SKM-1 treated with dmso at 0.1 percent for 144 hours (cell line): ENCODE measurements around the gene SAMSN1.

Experiments used
- DNase-seq: peaks from one replicate; lab custom pipeline; 2025; ENCODE audit not compliant: unreplicated experiment; lab: John Stamatoyannopoulos, UW

Gene SAMSN1

DNA sequence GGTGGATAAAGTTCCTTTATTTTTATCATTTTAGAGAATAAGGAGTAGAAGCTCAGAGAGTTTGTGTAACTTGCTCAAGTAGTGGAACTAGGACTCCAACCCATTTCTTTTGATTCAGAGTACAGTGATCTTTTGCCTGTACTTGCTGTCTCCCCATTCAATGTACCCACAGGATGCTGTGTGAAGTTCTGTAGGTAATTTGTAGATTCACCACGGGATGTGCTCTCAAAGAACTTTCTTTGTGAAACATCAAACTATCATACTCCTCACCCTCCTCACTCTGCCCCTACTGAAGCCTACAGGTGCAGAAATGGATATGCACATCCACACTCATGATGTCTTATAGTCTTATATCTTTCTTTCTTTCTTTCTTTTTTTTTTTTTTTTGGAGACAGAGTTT, 97.3 kb downstream of the SAMSN1 start:
- no peak for DNase-seq

DNA sequence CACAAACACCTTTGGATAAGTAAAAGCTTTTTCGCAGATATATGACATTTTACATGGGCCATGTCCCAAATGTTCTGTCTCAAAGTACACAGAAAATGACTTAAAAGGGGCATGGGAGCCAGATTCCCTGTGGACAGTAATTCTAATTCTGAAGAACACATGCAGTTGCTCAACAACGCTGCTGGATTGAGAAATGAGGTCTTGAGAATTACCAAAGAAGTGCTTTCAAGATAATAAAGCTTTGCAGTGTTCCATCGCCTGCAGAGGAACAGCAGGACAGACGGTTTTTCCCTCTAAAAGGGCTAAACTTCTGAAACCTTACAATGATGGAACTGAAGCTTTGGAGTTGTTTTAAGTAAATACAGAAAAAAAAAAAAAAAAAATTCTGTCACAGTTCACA, 107.9 kb downstream of the SAMSN1 start:
- no peak for DNase-seq

DNA sequence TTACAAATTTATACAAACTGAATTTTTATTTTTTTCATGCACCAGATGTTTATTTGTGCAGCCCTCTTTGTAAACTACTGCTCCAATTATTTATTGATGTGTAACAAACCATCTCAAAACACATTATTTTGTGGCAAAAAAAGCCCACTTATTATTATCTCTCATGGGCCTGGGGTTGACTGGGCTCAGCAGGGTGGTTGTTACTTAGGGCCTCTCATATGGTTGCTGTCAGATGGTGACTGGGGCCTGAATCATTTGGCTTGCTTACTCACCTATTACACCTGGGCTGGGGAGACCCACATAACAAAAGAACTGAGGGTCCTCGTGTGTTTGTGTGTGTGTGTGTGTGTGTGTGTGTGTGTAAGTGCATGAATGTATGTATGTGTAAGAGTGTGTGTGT, 110.7 kb downstream of the SAMSN1 start:
- DNase-seq, result no peak
